Measurements from ENCODE around the gene MORN5.
"Not testable (repeated sequence)": the region's sequence is repeated elsewhere in the genome, so short reads cannot be mapped to it uniquely, and the experiment has no call there.

Gene MORN5

GRCh38 chr9:122116448-122117173 is 43.1 kb upstream of the MORN5 start:
- H3K9me3 ChIP-seq (replicated peaks in 1 of 11) = peaks cover 0 to 18% (median 0%) of the 10 kb centered on the region in 11 experiments; a peak in 8 of 22 replicates
- no peak overlapping the region for H3K27ac ChIP-seq
- H3K4me2 ChIP-seq = no peak overlapping the region
- TF ChIP-seq Cebpa-rat (IDR thresholded peaks at IDR 0.05) = no peak
- no peaks in the 10 kb centered on the region for H3K36me3 ChIP-seq
- H4K20me1 ChIP-seq = no peaks in the 10 kb centered on the region
- H3K27me3 ChIP-seq = no peaks in the 10 kb centered on the region
- no peak overlapping the region for H3K9ac ChIP-seq
- no peaks in the 10 kb centered on the region for H3K4me1 ChIP-seq
- no peak overlapping the region for H3K4me3 ChIP-seq

- H3K4me3 ChIP-seq, H3K27me3 ChIP-seq, H3K4me2 ChIP-seq, H4K20me1 ChIP-seq, H3K9ac ChIP-seq, H3K36me3 ChIP-seq, H3K27ac ChIP-seq, H3K4me1 ChIP-seq: not testable (repeated sequence)
- H3K9me3 ChIP-seq (replicated peaks in 1 of 11) = peaks cover 0 to 18% (median 0%) of the 10 kb centered on the region in 11 experiments; a peak in 8 of 22 replicates
Measured at GRCh38 chr9:122117241-122117640, 42.5 kb upstream of the MORN5 start.

- Histone ChIP-seq H4K20me1 (no peaks in the 10 kb centered on the region), H3K9ac (no peak overlapping the region), H3K4me1 (no peaks in the 10 kb centered on the region), H3K4me2 (no peak overlapping the region), H3K36me3 (no peaks in the 10 kb centered on the region), H3K27me3 (no peaks in the 10 kb centered on the region), H3K4me3 (no peak overlapping the region), H3K27ac (no peak overlapping the region), H3K9me3 (replicated peaks in 1 of 11) (peaks cover 0 to 18% (median 0%) of the 10 kb centered on the region in 11 experiments; a peak in 8 of 22 replicates)
- no peak for TF ChIP-seq Cebpa-rat (IDR thresholded peaks at IDR 0.05)
Measured at GRCh38 chr9:122118343-122119165, 41.2 kb upstream of the MORN5 start.

- Histone ChIP-seq H4K20me1 (no peaks in the 10 kb centered on the region), H3K9me3 (replicated peaks in 1 of 11) (peaks cover 0 to 18% (median 0%) of the 10 kb centered on the region in 11 experiments; a peak in 8 of 22 replicates), H3K27me3 (no peaks in the 10 kb centered on the region), H3K9ac (no peak overlapping the region), H3K4me3 (no peak overlapping the region), H3K4me2 (no peak overlapping the region), H3K4me1 (no peaks in the 10 kb centered on the region), H3K36me3 (no peaks in the 10 kb centered on the region), H3K27ac (no peak overlapping the region)
- no peak for TF ChIP-seq Cebpa-rat (IDR thresholded peaks at IDR 0.05)
Measured at GRCh38 chr9:122119166-122119521, 40.6 kb upstream of the MORN5 start.

- no peak overlapping the region for H3K4me2 ChIP-seq
- H3K9ac ChIP-seq = no peak overlapping the region
- no peak overlapping the region for H3K27ac ChIP-seq
- H3K9me3 ChIP-seq (replicated peaks in 1 of 11) = peaks cover 0 to 18% (median 0%) of the 10 kb centered on the region in 11 experiments; a peak in 8 of 22 replicates
- no peaks in the 10 kb centered on the region for H4K20me1 ChIP-seq
- H3K4me1 ChIP-seq = no peaks in the 10 kb centered on the region
- TF ChIP-seq Cebpa-rat (IDR thresholded peaks at IDR 0.05) = no peak
- H3K4me3 ChIP-seq = no peak overlapping the region
- no peaks in the 10 kb centered on the region for H3K36me3 ChIP-seq
- no peaks in the 10 kb centered on the region for H3K27me3 ChIP-seq
Measured at GRCh38 chr9:122119721-122120120, 40.0 kb upstream of the MORN5 start.

- peaks cover 0 to 18% (median 0%) of the 10 kb centered on the region in 11 experiments; a peak in 8 of 22 replicates for H3K9me3 ChIP-seq (replicated peaks in 1 of 11)
- no peak overlapping the region for H3K9ac ChIP-seq
- H3K4me1 ChIP-seq = no peaks in the 10 kb centered on the region
Measured at GRCh38 chr9:122120316-122121071, 39.2 kb upstream of the MORN5 start.

GRCh38 chr9:122121391-122121790 is 38.3 kb upstream of the MORN5 start:
- no peaks in the 10 kb centered on the region for H3K36me3 ChIP-seq
- H3K9ac ChIP-seq = no peak overlapping the region
- no peak overlapping the region for H3K4me3 ChIP-seq
- peaks cover 0 to 10% (median 0%) of the 10 kb centered on the region in 11 experiments; a peak in 2 of 22 replicates for H4K20me1 ChIP-seq
- H3K4me1 ChIP-seq = peaks cover 0 to 3% (median 0%) of the 10 kb centered on the region in 10 experiments; a peak in 1 of 20 replicates
- H3K9me3 ChIP-seq (replicated peaks in 1 of 11) = peaks cover 0 to 17% (median 0%) of the 10 kb centered on the region in 11 experiments; a peak in 8 of 22 replicates
- TF ChIP-seq Cebpa-rat (IDR thresholded peaks at IDR 0.05) = no peak
- H3K4me2 ChIP-seq = no peak overlapping the region
- no peak overlapping the region for H3K27ac ChIP-seq
- peaks cover 11 to 13% (median 12%) of the 10 kb centered on the region in 11 experiments for H3K27me3 ChIP-seq

More at GRCh38 chr9:122120316-122121071, 39.2 kb upstream of the MORN5 start:
- Histone ChIP-seq H3K4me3 (no peak overlapping the region), H3K36me3 (no peaks in the 10 kb centered on the region), H3K27ac (no peak overlapping the region), H4K20me1 (0 out of 22 replicates have a peak, but pooled peaks cover 0 to 1% (median 0%) of the 10 kb centered on the region in 11 experiments), H3K27me3 (peaks cover 2 to 4% (median 3%) of the 10 kb centered on the region in 11 experiments), H3K4me2 (no peak overlapping the region)
- no peak for TF ChIP-seq Cebpa-rat (IDR thresholded peaks at IDR 0.05)

- Histone ChIP-seq H3K27ac (no peak overlapping the region), H3K4me2 (no peak overlapping the region), H3K9ac (no peak overlapping the region), H3K27me3 (peaks cover 16 to 18% (median 17%) of the 10 kb centered on the region in 11 experiments), H3K36me3 (no peaks in the 10 kb centered on the region), H3K9me3 (replicated peaks in 1 of 11) (peaks cover 0 to 12% (median 0%) of the 10 kb centered on the region in 11 experiments; a peak in 8 of 22 replicates), H4K20me1 (peaks cover 0 to 10% (median 0%) of the 10 kb centered on the region in 11 experiments; a peak in 2 of 22 replicates), H3K4me3 (no peak overlapping the region), H3K4me1 (peaks cover 0 to 6% (median 0%) of the 10 kb centered on the region in 10 experiments; a peak in 1 of 20 replicates)
- no peak for TF ChIP-seq Cebpa-rat (IDR thresholded peaks at IDR 0.05)
Measured at GRCh38 chr9:122121931-122122330, 37.8 kb upstream of the MORN5 start.

Measured in BLaER1 treated with 17β-estradiol and CSF1 and Interleukin-3, amounts not matched to agents 10 nM and 100 nM (cell line).